HFFc6 (cell line): ENCODE results near the gene NUB1. TPM values are rescaled to one million over a fixed set of nuclear protein-coding genes. Genes with fewer than 3 reads are reported as not detected.

Source experiments
- DNase-seq: peaks from one replicate; pipeline ENCODE4 v3.0.0-alpha.2; 2018
- H3K27ac Mint-ChIP-seq: 2 replicates; pipeline ENCODE4 v1.8.0; 2020; ENCODE audit warnings: mild to moderate bottlenecking, mixed read lengths
- H3K27me3 Mint-ChIP-seq: 2 replicates; pipeline ENCODE4 v1.8.0; 2021; ENCODE audit warnings: mild to moderate bottlenecking, moderate library complexity, mixed read lengths; ENCODE audit not compliant: insufficient read depth
- H3K36me3 Mint-ChIP-seq: 2 replicates; pipeline ENCODE4 v1.8.0; 2021; ENCODE audit warnings: low read depth, mixed read lengths
- H3K4me1 Mint-ChIP-seq: 2 replicates; pipeline ENCODE4 v1.8.0; 2020; ENCODE audit warnings: low read depth, mixed read lengths
- H3K4me3 Mint-ChIP-seq: 2 replicates; pipeline ENCODE4 v1.8.0; 2020; ENCODE audit warnings: mild to moderate bottlenecking, moderate library complexity, mixed read lengths
- H3K9me3 Mint-ChIP-seq: 2 replicates; pipeline ENCODE4 v1.8.0; 2020; ENCODE audit warnings: mild to moderate bottlenecking, mixed read lengths
- CTCF ChIP-seq: fragments of 200-600 bp; sonication (generic); IDR thresholded peaks from 2 replicates; pipeline ENCODE4 v1.5.0; 2021; ENCODE audit warnings: antibody characterized with exemption, mild to moderate bottlenecking
- long read RNA-seq: library from polyadenylated mRNA; unstranded; transcript quantifications from one replicate; pipeline ENCODE4 v2.0.0, GENCODE V29; 2019
- total RNA-seq, 6 experiments: library from RNA; stranded (reverse); fragmentation: NEBNext Ultra II Directional; extraction: Animal tissue kit (Norgen Biotek cat#: 25700); gene quantifications; 2 replicates in 1 of 6; 3 replicates in 5 of 6; pipeline ENCODE4 v1.2.3, GENCODE V29; 2021

The NUB1 gene
- total RNA-seq: 10 to 100 TPM; 30.6 to 37.8 (median 34.8) TPM
- long read RNA-seq, partial matches to known transcripts: 22 of 37 reads
- long read RNA-seq, other reads (novel, unspliced or antisense): 7 of 37 reads

- Mint-ChIP-seq H3K4me3 (peak within 1 kb of the TSS; percentile 88), H3K27me3 (no peaks in the 10 kb centered on the region; the same call in 1 of the 2 replicates), H3K27ac (peak within 1 kb of the TSS; percentile 49), H3K4me1 (peaks cover 24% of the 10 kb centered on the region), H3K36me3 (no peaks in the 10 kb centered on the region), H3K9me3 (peaks cover 4% of the 10 kb centered on the region; the same call in 1 of the 2 replicates)
- DNase-seq: peak; percentile 79
- peak; percentile 4; the same call in 1 of the 2 replicates for TF ChIP-seq CTCF
Observed at GRCh38 chr7:151341357-151342101, at the start of gene NUB1. Gene NUB1 (plus strand): TSS chr7:151341812. CDS start chr7:151345350, 3,538 bp downstream.

- Mint-ChIP-seq H3K4me3 (no peak overlapping the region), H3K27me3 (no peaks in the 10 kb centered on the region; the same call in none of the 2 replicates), H3K4me1 (no peaks in the 10 kb centered on the region), H3K9me3 (peaks cover 9% of the 10 kb centered on the region), H3K36me3 (no peaks in the 10 kb centered on the region), H3K27ac (no peak overlapping the region)
- no peak for DNase-seq
- no peak for TF ChIP-seq CTCF
Observed at GRCh38 chr7:151292850-151293249, 48.8 kb upstream of the NUB1 start.

GRCh38 chr7:151296202-151296992 is 45.2 kb upstream of the NUB1 start:
- Mint-ChIP-seq H3K27ac (no peak overlapping the region), H3K4me3 (no peak overlapping the region), H3K4me1 (no peaks in the 10 kb centered on the region), H3K27me3 (peaks cover 5% of the 10 kb centered on the region), H3K36me3 (no peaks in the 10 kb centered on the region; the same call in 1 of the 2 replicates), H3K9me3 (peaks cover 12% of the 10 kb centered on the region)
- no peak for TF ChIP-seq CTCF
- no peak for DNase-seq

DNA sequence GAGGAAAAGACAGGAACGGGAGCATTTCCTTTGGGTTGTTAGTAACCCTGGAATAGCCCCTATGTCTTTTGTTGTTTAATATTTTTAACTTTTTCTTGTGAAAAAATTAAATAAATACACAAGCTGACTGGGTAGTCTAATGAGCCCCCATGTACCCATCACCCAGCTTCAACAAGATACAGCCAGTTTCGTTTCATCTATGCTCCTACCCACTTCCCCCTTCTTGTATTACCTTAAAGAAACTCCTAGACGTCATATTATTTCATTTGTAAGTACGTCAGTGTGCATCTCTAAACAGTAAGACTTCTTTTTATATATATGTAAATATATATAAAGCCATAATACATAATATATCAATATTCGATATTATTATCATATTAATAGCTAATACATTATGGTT is 42.8 kb upstream of the NUB1 start:
- peaks cover 12% of the 10 kb centered on the region for H3K9me3 Mint-ChIP-seq
- peaks cover 18% of the 10 kb centered on the region for H3K27me3 Mint-ChIP-seq
- H3K27ac Mint-ChIP-seq: no peak overlapping the region
- no peaks in the 10 kb centered on the region; the same call in 1 of the 2 replicates for H3K36me3 Mint-ChIP-seq
- H3K4me3 Mint-ChIP-seq: no peak overlapping the region
- no peak for DNase-seq
- TF ChIP-seq CTCF: no peak
- H3K4me1 Mint-ChIP-seq: no peaks in the 10 kb centered on the region

- no peak overlapping the region for H3K4me3 Mint-ChIP-seq
- DNase-seq: no peak
- peaks cover under 1% of the 10 kb centered on the region; the same call in 1 of the 2 replicates for H3K4me1 Mint-ChIP-seq
- no peaks in the 10 kb centered on the region; the same call in 1 of the 2 replicates for H3K36me3 Mint-ChIP-seq
- H3K9me3 Mint-ChIP-seq: peaks cover 12% of the 10 kb centered on the region
- H3K27ac Mint-ChIP-seq: no peak overlapping the region
- H3K27me3 Mint-ChIP-seq: peaks cover 18% of the 10 kb centered on the region
- TF ChIP-seq CTCF: no peak
Observed at GRCh38 chr7:151299530-151299929, 42.1 kb upstream of the NUB1 start.
